Endothelial cell of hepatic sinusoid (primary cell): ENCODE measurements around the gene FGA.
"Not testable (repeated sequence)": the region's sequence is repeated elsewhere in the genome, so short reads cannot be mapped to it uniquely, and the experiment has no call there.

Source experiments
- in situ Hi-C: cut with HindIII; loops from 2 replicates; pipeline ENCODE4 v1.10.0; 2017; ENCODE audit warnings: low sequenced_read_pairs

The FGA gene

DNA sequence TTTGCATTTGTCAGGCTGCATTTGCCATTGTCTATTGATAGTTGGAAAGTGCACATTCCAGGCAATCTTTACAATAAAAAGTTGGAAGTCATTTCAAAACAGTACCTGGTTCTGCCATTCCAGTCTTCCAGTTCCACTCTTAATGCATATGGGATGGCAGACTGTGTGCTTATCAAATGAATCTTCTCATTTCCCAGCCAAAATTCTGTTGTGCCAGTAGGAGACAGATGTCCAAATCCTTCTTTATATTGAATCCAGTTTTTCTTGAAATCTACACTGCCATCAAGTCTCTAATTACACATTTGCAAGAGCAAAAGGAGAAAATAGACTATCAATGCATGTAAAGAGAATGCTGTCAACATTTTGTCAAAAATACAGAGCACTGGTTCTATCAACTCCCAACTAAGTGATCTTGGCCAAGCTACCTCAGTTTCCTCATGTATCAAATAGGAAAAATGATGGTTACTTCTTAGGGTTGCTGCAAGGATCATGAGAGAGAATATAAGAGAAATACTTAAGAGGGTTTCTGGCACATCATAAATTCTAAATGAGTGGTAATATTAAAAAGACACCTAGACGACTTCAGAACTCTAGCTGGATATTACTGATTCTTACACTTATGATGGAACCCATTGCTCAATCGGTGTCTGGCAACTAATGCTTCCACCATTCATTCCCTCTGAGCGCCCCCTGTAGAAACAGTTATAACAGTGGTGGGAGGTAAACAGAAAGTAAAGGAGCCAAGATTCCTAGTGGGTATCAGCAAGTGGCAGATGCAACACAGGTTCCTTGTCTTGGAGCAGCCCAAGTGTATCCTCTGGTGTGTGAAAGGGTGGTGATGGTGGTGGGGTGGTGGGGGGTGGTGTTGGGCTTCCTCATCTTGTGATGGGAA is 18.1 kb upstream of the FGA start:
- in situ Hi-C loops: no loop called here

DNA sequence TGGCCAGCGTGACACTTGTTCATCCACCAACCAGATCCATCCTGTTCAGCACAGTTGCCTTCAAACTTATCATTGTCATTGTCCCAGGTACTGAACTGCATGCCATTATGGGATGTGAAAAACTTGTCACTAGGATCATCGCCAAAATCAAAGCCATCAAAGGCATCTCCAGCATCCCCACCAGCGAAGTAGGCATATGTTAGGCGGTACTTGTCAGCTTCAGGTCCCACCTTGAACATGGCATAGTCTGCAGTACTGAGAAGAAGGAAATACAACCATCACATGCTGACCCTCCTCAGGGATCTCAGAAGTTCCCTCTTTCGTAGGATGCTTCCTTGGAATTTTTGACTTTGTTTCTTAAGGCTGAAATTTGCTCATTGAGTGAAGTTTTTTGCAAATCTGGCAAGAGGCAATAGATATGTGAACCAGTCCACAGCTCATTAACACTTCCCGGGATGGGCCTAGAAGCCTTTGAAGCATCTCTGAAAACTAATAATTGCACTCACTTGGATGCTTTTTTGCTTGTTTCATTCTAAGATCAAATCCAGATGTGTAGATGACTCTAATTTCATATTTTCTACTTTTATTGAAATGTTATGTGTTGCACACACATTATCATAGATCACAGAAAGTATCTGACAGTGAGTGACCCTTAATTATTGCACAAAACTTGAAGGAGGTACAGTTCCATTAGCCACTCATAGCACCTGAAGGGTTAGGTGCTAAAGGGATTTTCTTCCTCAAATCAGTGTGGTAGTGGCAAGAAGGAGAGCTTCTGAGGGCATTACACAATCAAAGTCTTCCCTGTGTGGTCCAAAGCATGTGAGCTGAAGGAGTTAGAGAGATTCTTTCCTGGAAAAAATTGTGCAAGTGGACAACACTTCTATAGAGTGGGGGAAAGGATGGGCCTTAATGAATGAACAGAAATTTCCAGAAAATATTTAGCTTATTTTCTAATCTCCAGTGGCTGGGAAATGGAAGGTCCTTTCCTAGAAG is 16.5 kb upstream of the FGA start:
- in situ Hi-C loops: no loop called here

DNA sequence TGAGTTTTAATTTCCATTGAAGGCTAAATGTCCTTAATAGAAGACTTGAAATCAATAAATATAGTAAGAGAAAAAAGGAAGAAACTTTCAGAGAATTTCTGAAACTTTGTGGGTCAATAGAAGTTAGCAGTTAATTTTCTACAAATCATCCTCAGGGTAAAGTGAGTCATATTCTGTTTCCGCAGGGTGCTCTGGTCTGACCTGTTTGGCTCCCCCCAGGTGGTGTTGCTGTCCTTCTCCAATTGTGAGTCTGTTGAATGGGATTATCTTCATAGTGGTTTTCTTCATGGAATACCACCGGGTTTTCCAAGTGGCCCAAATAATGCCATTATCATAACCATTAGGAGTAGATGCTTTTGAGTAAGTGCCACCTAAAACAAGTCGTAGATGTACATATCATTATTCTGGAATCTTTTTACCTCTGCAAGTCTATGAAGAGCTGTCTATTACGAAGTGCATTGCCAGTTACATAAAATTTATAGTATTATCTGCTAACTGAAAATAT is 14.2 kb upstream of the FGA start:
- in situ Hi-C loops: loop anchor here (5.0 kb wide), 1 partner anchor 37 kb away; no protein-coding TSS in a partner anchor

DNA sequence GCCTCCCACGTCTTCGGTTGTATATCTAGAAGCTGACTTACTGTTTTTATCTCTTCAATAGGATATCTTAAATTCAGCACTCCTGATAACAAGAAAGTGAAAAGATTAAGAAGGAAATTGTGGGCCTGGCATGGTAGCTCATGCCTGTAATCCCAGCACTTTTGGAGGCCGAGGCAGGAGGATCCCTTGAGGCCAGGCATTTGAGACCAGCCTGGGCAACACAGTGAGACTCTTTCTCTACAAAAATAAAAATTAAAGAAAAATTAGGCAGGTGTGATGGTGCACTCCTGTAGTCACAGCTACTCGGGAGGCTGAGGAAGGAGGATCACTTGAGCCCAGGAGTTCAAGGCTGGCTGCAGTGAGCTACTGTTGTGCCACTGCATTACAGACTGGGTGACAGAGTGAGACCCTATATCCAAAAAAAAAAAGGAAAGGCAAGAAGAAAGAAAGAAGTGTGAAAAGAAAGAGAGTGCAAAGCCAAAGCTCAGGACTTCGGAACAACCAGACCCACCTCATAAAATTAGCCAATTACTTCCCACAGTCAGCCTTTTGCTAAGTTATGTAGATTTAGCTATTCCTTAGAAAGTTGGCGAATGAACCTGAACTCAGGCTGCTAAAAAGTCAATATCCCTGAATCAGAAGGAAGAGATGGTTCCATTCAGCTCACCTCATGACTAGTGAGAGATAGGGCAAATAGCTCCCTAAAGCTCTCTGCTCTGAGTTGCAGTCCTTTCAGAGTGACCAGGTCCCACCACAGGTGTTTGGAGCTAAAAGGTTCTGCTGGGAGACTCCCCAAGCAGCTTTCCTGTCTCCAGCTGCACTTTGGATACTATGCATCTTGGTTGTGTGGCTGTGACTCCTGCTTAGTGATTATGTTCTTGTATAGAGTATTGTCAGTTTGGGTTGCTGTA is 12.7 kb upstream of the FGA start:
- in situ Hi-C loops: loop anchor here (5.0 kb wide), 1 partner anchor 36 kb away; no protein-coding TSS in a partner anchor

DNA sequence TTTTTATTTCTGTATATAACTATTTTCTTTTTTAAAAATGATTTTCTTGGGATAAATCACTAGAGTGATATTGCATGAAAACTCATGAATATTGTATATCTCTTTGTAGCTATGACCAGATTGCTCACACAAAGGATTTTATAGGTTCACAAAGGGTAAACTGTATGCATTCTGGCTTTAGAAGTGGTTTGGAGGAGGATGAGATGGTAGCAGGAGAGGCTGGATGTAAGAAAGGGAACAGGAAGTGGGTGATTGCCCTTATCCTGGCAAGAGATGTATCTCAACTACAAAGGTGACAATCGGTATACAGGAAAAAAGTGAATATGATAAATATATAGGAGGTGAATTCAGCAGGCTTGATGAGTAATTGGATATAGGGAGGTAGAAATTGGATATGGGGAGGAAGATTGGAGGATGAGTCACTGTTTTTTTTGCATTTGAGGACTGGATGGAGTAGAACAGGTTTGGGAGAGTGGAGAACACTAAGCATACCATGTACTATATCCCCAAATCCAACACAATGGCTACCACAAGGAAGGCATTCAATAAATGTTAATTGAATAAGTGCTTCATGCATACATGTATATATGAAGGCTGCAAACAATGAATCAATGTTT is 12.0 kb upstream of the FGA start:
- in situ Hi-C loops: loop anchor here (5.0 kb wide), 1 partner anchor 35 kb away; no protein-coding TSS in a partner anchor

DNA sequence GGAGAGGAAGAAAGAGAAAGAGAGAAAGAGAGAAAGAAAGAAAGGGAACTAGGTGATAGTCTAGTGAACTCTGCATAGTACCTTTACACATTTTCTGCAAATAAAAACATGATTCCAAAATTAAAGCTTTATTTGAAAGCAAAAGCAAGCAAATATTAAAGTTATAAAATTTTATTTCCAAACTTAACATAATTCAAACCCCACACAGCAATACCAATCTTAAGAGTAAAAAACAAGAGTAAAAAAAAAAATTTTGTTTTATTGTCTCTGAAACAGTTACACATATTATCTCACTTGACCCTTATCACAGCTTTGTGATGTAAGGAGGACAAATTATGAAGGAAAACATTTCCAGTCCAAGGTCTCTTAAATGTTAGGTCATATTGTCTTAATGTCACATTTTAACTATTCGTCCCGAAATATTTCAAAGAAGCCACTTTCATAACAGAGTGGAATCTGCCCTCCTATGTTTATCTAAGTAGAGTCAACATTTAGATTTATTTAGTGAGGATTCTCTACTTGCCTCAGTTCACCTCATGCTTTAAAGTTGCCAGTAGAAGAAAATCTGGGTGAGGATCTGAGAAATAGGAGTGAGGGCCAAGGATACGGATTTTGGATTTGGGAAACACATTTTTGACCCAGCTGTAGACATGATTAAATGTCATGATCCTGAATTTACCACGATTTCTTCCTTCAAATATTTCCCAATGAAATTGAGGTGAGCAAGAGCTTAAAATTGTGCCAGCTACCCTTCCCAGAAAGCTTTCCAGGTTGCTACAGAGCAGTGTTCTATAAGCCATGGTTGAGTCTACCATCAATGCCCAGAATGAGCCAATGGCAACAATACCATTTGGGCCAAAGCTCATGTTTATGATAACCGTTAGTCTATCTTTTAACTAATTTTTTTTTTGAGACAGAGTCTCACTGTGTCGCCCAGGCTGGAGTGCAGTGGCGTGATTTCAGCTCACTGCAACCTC is 7.5 kb upstream of the FGA start:
- in situ Hi-C loops: no loop called here

DNA sequence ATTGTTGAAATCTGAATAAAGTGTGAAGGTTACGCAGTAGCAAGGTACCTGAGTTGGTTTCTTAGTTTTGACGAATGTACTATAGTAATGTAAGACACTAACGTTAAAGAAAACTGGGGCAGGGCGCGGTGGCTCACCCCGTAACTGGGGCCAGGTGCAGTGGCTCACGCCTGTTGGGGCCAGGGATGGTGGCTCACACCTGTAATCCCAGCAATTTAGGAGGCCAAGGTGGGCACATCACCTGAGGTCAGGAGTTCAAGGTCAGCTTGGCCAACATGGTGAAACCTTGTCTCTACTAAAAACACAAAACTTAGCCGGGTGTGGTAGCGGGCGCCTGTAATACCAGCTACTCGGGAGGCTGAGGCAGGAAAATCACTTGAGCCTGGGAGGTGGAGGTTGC is 6.7 kb upstream of the FGA start:
- in situ Hi-C loops: not testable (repeated sequence)

DNA sequence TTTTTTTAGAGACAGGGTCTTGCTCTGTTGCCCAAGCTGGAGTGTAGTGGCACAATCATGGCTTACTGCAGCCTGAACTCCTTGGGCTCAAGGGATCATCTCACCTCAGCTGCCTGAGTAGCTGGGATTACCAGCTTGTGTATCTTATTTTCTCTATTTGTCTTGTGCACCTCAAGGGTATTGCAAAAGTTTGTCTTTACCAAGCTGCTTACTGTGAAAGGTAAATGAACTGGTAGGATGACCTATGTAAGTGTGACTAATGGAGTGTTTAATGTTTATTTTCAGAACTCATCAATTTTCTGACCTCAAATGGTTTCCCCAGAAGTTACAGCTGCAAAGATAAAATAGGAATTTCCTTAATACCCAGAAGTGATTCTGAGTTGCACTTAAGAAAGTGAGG is 5.3 kb upstream of the FGA start:
- in situ Hi-C loops: no loop called here

DNA sequence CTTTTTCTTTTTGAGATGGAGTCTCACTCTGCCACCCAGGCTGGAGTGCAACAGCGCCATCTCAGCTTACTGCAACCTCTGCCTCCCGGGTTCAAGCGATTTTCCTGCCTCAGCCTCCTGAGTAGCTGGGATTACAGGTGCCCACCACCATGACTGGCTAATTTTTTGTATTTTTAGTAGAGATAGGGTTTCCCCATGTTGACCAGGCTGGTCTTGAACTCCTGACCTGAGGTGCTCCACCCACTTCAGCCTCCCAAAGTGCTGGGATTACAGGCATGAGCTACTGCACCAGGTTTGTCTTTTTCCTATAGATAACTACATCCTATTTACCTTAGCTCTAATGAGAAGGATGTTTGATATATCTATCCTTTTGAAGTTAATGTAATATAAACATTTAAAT is 3.8 kb upstream of the FGA start:
- in situ Hi-C loops: not testable (repeated sequence)

DNA sequence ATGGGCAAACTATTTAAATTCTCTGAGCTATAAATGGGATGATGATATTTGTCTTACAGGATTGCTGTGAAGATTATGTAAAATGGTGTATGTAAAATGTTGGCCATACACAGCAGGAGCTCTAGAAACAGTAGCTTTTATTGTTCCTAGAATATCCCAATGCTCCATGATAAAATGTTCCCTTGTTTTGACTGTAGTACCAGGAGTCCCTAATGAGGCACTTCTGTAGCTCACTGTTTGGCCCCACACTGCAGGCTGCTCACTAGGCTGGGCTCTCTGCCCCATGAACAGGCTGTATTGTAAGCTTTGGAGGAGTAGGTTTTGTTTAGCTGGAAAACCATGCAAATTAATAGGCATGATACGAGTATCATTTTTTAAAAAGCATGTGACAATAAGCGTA is 3.3 kb upstream of the FGA start:
- in situ Hi-C loops: no loop called here

DNA sequence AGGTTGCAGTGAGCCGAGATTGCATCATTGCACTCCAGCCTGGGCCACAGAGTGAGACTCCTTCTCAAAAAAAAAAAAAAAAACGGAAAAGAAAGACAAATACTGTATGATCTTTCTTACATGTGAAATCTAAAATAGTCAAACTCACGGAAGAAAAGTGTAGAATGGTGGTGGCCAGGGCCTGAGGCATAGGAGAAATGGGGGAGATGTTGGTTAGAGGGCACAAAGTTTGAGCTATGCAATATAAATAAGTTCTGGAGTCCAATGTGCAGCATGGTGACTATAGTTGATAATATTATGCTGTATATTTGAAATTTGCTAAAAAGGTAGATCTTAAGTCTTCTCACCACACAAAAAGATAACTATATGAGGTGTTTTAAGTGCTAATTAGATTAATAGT is 1.3 kb upstream of the FGA start:
- in situ Hi-C loops: no loop called here

DNA sequence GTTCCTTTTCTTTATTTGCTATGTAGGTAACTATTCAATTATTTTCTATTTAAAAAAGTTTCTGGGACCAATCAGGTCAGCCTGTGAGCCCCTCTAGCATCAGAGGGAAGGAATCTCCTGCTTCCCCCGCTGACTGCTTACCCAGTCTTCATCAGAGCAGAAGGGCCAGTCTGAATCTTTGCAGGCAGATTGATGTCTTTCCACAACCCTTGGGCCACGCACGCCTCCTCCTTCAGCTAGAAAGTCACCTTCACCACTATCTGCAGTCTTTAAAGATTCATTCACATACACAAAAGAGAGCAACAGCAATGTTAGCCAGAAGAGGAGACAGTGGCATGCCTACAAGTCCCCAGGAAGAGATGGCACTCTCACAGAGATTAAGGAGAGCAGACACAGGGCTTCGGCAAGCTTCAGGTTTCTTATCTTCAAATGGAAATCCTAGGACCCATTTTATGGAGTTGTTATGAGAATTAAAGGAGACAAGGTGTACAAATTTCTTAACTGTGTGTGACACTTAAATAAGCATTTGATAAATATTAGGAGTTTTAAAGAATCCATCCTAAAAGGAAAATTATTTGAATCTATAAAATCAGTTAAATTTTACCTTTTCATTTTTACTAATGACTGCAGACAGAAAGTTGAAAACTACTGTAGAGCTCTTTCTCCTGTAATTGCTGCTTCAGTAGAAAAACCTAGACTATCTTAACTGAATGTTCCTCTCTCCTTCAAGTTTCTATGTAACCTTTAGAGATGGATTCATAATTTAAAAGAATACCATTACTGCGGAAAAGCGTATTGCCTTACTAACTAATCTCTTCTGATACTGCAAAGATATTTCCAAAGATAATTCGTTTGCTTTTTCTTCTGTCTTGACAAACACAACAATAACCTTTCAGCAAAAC is 995 bp downstream of the FGA start:
- in situ Hi-C loops: no loop called here

DNA sequence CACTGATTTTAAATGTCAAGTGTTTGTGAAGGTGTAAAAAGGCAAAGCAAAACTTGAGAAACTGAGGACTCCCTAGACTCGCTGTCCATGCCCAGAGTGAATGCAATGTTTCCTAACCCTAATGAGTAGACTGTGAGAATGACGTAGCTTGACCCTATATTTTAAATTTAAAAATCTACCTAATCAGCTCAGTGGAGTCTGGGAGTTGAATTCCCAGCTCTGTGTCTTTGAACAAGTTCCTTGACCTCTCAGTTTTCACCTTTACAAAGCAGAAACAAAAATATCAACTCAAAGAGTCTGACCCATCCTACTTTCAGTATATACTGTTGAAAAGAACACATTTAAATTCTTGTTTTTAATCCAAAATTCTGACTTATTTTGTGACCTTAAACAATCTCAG is 2.3 kb downstream of the FGA start:
- in situ Hi-C loops: no loop called here

DNA sequence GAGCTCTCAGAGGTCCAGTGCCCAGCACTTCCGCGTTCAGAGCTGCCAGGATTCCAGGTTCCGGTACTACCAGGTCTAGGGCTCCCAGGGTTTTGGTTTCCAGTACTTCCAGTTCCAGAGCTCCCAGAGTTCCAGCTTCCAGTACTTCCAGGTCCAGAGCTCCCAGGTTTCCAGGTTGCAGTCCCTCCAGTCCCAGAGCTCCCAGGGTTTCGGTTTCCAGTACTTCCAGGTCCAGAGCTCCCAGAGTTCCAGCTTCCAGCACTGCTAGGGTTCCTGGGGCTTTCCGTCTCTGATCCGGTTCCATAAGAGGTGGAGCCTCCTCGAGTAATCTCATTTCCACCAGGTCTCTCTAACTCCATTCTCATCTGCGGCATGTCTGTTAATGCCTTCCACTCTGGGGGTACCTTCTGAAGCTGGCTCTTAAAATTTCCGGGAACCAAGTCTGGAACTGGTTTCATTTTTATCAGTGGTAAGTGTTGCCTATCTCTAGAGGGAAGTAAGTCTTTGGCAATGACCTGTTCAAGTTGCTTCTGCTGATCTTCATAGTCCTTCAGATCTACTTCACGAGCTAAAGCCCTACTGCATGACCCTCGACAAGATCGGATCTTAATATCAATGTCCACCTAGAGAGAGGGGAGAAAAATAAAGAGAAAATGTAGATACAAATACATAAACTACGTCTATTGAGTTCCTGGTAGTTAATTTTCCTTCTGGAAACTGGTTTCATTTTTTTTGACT is 4.1 kb downstream of the FGA start:
- in situ Hi-C loops: no loop called here

DNA sequence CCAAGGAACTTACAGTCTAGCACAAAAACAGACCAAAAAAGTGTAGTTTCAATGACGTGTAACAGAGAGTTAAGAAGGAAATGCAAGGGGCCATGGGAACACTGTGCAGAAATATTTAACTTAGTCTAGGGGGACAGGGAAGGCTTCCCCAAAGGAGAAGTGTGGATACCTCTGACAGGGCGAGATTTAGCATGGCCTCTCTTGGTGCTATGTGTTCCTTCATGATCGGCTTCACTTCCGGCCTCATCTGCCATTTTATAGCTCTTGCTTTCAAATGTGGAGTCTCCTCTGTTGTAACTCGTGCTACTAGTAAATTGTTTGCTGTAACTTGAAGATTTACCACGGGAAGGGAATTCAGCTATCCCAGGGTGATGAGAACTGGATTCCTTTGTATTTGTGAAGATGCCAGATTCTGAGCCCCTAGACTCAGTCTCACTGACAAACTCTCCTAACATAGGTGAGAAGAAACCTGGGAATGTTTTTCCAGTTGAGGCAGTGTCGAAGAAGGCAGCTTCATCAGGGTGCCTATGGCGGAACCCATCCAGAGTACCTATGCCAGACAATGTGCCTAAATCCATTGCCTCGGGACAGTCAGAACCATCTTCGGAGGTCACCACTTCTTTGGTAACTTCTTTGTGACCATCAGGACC is 5.0 kb downstream of the FGA start:
- in situ Hi-C loops: no loop called here

DNA sequence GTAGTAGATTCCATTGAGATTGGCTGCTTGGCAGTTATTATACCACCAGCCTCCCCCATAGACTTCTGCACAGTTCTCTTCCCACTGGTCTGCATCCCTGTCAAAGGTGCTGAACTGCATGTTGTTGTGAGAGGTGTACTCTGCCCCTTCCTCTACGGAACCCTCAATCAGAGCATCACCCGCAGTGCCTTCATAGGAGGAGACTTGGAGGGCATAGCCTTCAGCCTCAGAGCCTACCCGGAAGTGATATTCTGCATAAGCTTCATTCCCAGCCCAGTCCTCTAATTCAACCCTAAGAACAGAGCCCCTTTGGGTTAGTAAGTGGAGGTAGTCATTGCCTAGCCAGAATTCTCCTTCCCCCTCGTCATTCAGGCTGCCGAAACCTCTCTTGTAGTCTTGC is 6.3 kb downstream of the FGA start:
- in situ Hi-C loops: no loop called here

DNA sequence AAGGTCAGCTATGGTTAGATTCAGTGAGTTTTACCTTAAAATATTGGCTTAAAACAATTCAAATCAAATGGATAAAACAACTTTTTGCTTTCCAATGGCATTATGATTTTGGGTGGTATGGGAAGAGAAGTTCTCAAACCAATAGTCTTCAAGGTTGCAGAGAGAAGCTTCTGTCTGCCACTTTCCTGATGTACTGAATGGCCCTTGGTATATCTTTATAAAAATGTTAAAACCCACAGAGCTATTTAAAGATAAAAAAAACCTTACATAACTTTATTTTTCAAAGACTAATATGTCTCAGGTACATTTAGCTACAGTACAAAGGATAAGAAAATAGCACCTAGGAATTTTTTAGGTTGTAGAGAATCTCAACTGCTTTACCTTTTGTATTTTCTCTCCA is 6.9 kb downstream of the FGA start:
- in situ Hi-C loops: no loop called here
